HepG2 (cell line): ENCODE measurements around the gene MRPL20. TPM values are rescaled to one million over a fixed set of nuclear protein-coding genes. Genes with fewer than 3 reads are reported as not detected.
A peak's percentile ranks its signal among the peaks of the same experiment; 100 is the strongest.

Source experiments
- ATAC-seq: fragments of 200-7000 bp; cut with Tn5 transposase; 3 replicates; pipeline ENCODE4 v1.9.1; 2020; ENCODE audit warnings: mild to moderate bottlenecking, moderate library complexity
- BruUV-seq: library from RNA; stranded (reverse); fragments of 400-500 nt; replicated peaks from 2 replicates; lab custom pipeline; 2021; lab: Mats Ljungman, UMichigan
- CTCF ChIA-PET: fragments of 300-600 bp; formaldehyde crosslinking; extraction: SDS; loops from one replicate; lab custom pipeline; 2021; ENCODE audit warnings: low total read pairs, inconsistent platforms, low intra/inter-chr PET ratio; lab: Yijun Ruan, JAX
- POLR2A ChIA-PET: fragments of 350-600 bp; sonication (Branson Sonifier 250); formaldehyde crosslinking; loops from one replicate; lab custom pipeline; 2020; ENCODE audit warnings: antibody characterized with exemption, inconsistent platforms; lab: Yijun Ruan, JAX
- DNase-seq: peaks from one replicate; pipeline ENCODE4 v3.0.0-alpha.2; 2015; ENCODE audit warnings: low spot score
- FAIRE-seq: peaks from 3 replicates; lab custom pipeline; 2011; peaks lifted over from hg19 to GRCh38; lab: Jason Lieb, UNC
- H2AFZ ChIP-seq: one replicate; pipeline ENCODE4 v1.6.1; 2011; ENCODE audit warnings: low read length, inconsistent platforms
- H3K27ac ChIP-seq: fragments of 300-600 bp; 3 replicates; pipeline ENCODE4 v1.8.0; 2011; ENCODE audit warnings: mixed run types, mild to moderate bottlenecking, mixed read lengths, low read length, inconsistent platforms; ENCODE audit not compliant: insufficient read depth; ENCODE audit errors: extremely low read length
- H3K27me3 ChIP-seq, 2 experiments: fragments of 200-600 bp in 1 of 2; 2 replicates in 1 of 2; 3 replicates in 1 of 2; pipeline versions ENCODE4 v1.6.0 to v1.8.0; 2011; ENCODE audit warnings: low read length in 2 of 2, mild to moderate bottlenecking in 2 of 2, moderate library complexity in 2 of 2, inconsistent platforms in 1 of 2; ENCODE audit not compliant: insufficient read depth in 2 of 2, control insufficient read depth in 1 of 2
- H3K36me3 ChIP-seq, 2 experiments: fragments of 200-600 bp in 1 of 2; replicated peaks in 1 of 2; 2 replicates in 1 of 2; 3 replicates in 1 of 2; pipeline versions ENCODE4 v1.5.1 to v1.8.0; 2011; ENCODE audit warnings: low read length in 2 of 2, inconsistent platforms in 1 of 2; ENCODE audit not compliant: insufficient read depth in 2 of 2, control insufficient read depth in 1 of 2
- H3K4me1 ChIP-seq: 2 replicates; pipeline ENCODE4 v1.5.1; 2012; ENCODE audit warnings: low read length, inconsistent platforms; ENCODE audit not compliant: insufficient read depth
- H3K4me2 ChIP-seq: 2 replicates; pipeline ENCODE4 v1.6.0; 2011; ENCODE audit warnings: low read depth, low read length, inconsistent platforms
- H3K4me3 ChIP-seq, 3 experiments: fragments of 200-600 bp in 1 of 3; sonication (generic), shearing (Covaris generic) in 1 of 3; replicated peaks in 1 of 3; 2 replicates each; pipeline ENCODE4 v1.5.1; 2011 to 2016; ENCODE audit warnings: low read length in 3 of 3, inconsistent platforms in 2 of 3, low read depth in 2 of 3, mild to moderate bottlenecking in 2 of 3, control low read depth in 1 of 3, mixed read lengths in 1 of 3; ENCODE audit not compliant: insufficient read depth in 1 of 3
- H3K79me2 ChIP-seq: one replicate; pipeline ENCODE4 v1.6.1; 2011; ENCODE audit warnings: low read length, inconsistent platforms; ENCODE audit not compliant: insufficient read depth
- H3K9ac ChIP-seq: 2 replicates; pipeline ENCODE4 v1.6.0; 2011; ENCODE audit warnings: mild to moderate bottlenecking, low read depth, low read length, inconsistent platforms; ENCODE audit not compliant: insufficient read depth
- H3K9me3 ChIP-seq: 2 replicates; pipeline ENCODE4 v1.5.1; 2012; ENCODE audit warnings: mild to moderate bottlenecking, low read length
- H4K20me1 ChIP-seq: 2 replicates; pipeline ENCODE4 v1.6.0; 2011; ENCODE audit warnings: inconsistent platforms, mild to moderate bottlenecking, low read length, moderate library complexity; ENCODE audit not compliant: insufficient read depth
- BRF2 ChIP-seq: sonication (generic); formaldehyde crosslinking; IDR thresholded peaks from 2 replicates; pipeline ENCODE4 v1.8.1; 2022; ENCODE audit warnings: mild to moderate bottlenecking, missing genetic modification reagents
- FOXO1 ChIP-seq: sonication (generic); formaldehyde crosslinking; IDR thresholded peaks from 2 replicates; pipeline ENCODE4 v1.4.0; 2020; ENCODE audit warnings: missing genetic modification reagents
- ZNF232 ChIP-seq: sonication (generic); formaldehyde crosslinking; IDR thresholded peaks from 2 replicates; pipeline ENCODE4 v1.4.0; 2020; ENCODE audit warnings: missing genetic modification reagents, borderline replicate concordance
- ZNF3 ChIP-seq: IDR thresholded peaks from 2 replicates; pipeline ENCODE4 v1.7.0; 2017; ENCODE audit warnings: inconsistent platforms
- ZNF335 ChIP-seq: sonication (generic); formaldehyde crosslinking; IDR thresholded peaks from 2 replicates; pipeline ENCODE4 v1.4.0; 2020; ENCODE audit warnings: missing genetic modification reagents
- WGBS: methylation state at CpG from one replicate; pipeline ENCODE4 v1.1.6; 2017; ENCODE audit warnings: low lambda C conversion rate; 5-methylcytosine and 5-hydroxymethylcytosine counted together
- in situ Hi-C: cut with HindIII; loops from 2 replicates; pipeline ENCODE4 v1.10.0; 2017; ENCODE audit warnings: low pct_unique_long_range_greater_than_20kb; ENCODE audit not compliant: extremely low pct_ligation_motif_present
- intact Hi-C: fragments of 100-400 bp; cut with micrococcal nuclease; formaldehyde crosslinking; loops from one replicate; pipeline ENCODE4 v1.10.0; 2022; ENCODE audit not compliant: unreplicated experiment
- polyA plus RNA-seq, 8 experiments: library from polyadenylated mRNA; depleted of rRNA in 3 of 8; stranded (reverse) in 7 of 8; unstranded in 1 of 8; fragments of >200 nt; fragmentation: Illumina TruSeq in 4 of 8; extraction: Trizol in 4 of 8; gene quantifications; 2 replicates each; pipeline versions ENCODE4 v1.2.1 to v1.2.3, GENCODE V29; 2011 to 2016; ENCODE audit warnings: low read depth in 4 of 8, missing spikeins in 1 of 8, mixed read lengths in 1 of 8; ENCODE audit not compliant: insufficient read depth in 1 of 8
- total RNA-seq, 5 experiments: library from RNA; depleted of rRNA; stranded (reverse); fragments of >200 nt; fragmentation: Illumina TruSeq; extraction: Trizol; gene quantifications; 2 replicates each; pipeline ENCODE4 v1.2.3, GENCODE V29; 2016; ENCODE audit warnings: low read depth in 1 of 5
- TF ChIP-seq, protein P1 (sequence below): sonication (generic); formaldehyde crosslinking; IDR thresholded peaks from 2 replicates; pipeline ENCODE4 v1.5.1; 2020; ENCODE audit warnings: mild to moderate bottlenecking, missing genetic modification reagents, moderate library complexity

Gene MRPL20
- total and polyA plus RNA-seq, 2 of the 13 experiments (the other 11 are each of a cell fraction or from before 2014, with no cell fraction given) = 59.2 to 127 TPM

DNA sequence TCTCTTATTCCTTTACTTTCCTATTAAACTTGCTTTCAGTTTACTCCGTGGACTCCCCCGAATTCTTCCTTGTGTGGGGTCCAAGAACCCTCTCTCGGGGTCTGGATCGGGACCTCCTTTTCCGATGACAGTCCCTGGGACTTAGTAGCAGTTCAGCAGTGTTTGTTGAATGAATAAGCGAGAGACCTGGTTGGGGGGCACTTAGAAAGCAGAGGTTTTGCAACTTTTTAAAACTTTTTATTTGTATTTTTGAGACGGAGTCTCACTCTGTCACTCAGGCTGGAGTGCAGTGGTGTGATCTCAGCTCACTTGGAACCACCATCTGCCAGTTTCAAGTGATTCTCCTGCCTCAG lies 16.1 kb upstream of the MRPL20 start:
- ATAC-seq (no peak), FAIRE-seq (no peak), DNase-seq (no peak)
- CTCF ChIA-PET = no interaction called here
- Histone ChIP-seq H4K20me1 (no peaks in the 10 kb centered on the region), H3K27me3 (no peaks in the 10 kb centered on the region; a peak in 1 of 5 replicates), H3K79me2 (peaks cover 12% of the 10 kb centered on the region), H3K4me2 (no peak overlapping the region), H3K9me3 (no peaks in the 10 kb centered on the region), H3K27ac (no peak overlapping the region), H3K4me3 (no peak overlapping the region), H2AFZ (no peak overlapping the region), H3K4me1 (peaks cover 53% of the 10 kb centered on the region), H3K36me3 (no peaks in the 10 kb centered on the region), H3K9ac (no peak overlapping the region)
- TF ChIP-seq ZNF3 (CRISPR knock-in tag) = peak; percentile 60; the same call in 1 of the 2 replicates
- no peak for TF ChIP-seq ZNF232 (CRISPR knock-in tag)
- TF ChIP-seq FOXO1 (CRISPR knock-in tag) = no peak
- TF ChIP-seq BRF2 = no peak
- in situ Hi-C loops (no loop called here), intact Hi-C loops (no loop called here)
- 96% methylated on average over 7 of the region's 7 CpGs for WGBS
- POLR2A ChIA-PET = interaction anchor here (1.1 to 1.9 kb wide), 6 partner anchors 8 to 21 kb away, joined by 3 to 11 read pairs (median 4); no protein-coding TSS in a partner anchor
- BruUV-seq = no TSS peak

GRCh38 chr1:1422465-1423244 lies 15.6 kb upstream of the MRPL20 start:
- ChIA-PET CTCF (no interaction called here), POLR2A (interaction anchor here (0.8 to 3.5 kb wide), 6 partner anchors 9 to 48 kb away, joined by 3 to 126 read pairs (median 16); partner anchors contain the start of genes AURKAIP1, MRPL20 and VWA1)
- TF ChIP-seq, protein P1, sequence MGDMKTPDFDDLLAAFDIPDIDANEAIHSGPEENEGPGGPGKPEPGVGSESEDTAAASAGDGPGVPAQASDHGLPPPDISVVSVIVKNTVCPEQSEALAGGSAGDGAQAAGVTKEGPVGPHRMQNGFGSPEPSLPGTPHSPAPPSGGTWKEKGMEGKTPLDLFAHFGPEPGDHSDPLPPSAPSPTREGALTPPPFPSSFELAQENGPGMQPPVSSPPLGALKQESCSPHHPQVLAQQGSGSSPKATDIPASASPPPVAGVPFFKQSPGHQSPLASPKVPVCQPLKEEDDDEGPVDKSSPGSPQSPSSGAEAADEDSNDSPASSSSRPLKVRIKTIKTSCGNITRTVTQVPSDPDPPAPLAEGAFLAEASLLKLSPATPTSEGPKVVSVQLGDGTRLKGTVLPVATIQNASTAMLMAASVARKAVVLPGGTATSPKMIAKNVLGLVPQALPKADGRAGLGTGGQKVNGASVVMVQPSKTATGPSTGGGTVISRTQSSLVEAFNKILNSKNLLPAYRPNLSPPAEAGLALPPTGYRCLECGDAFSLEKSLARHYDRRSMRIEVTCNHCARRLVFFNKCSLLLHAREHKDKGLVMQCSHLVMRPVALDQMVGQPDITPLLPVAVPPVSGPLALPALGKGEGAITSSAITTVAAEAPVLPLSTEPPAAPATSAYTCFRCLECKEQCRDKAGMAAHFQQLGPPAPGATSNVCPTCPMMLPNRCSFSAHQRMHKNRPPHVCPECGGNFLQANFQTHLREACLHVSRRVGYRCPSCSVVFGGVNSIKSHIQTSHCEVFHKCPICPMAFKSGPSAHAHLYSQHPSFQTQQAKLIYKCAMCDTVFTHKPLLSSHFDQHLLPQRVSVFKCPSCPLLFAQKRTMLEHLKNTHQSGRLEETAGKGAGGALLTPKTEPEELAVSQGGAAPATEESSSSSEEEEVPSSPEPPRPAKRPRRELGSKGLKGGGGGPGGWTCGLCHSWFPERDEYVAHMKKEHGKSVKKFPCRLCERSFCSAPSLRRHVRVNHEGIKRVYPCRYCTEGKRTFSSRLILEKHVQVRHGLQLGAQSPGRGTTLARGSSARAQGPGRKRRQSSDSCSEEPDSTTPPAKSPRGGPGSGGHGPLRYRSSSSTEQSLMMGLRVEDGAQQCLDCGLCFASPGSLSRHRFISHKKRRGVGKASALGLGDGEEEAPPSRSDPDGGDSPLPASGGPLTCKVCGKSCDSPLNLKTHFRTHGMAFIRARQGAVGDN (CRISPR knock-in tag) = peak; percentile 75
- no peak for TF ChIP-seq ZNF335 (CRISPR knock-in tag)
- Histone ChIP-seq H3K4me3 (no peak overlapping the region), H2AFZ (no peak overlapping the region), H3K9me3 (no peaks in the 10 kb centered on the region), H3K27me3 (no peaks in the 10 kb centered on the region; a peak in 1 of 5 replicates), H3K27ac (peak overlapping the region; percentile 13), H3K9ac (no peak overlapping the region), H3K36me3 (no peaks in the 10 kb centered on the region), H3K79me2 (peaks cover 12% of the 10 kb centered on the region), H3K4me2 (no peak overlapping the region), H3K4me1 (peaks cover 59% of the 10 kb centered on the region), H4K20me1 (no peaks in the 10 kb centered on the region)
- WGBS = 94% methylated on average over 24 of the region's 29 CpGs
- FAIRE-seq (no peak), DNase-seq (no peak), ATAC-seq (no peak)
- intact Hi-C loops = no loop called here
- BruUV-seq = no TSS peak
- in situ Hi-C loops = no loop called here
